Measurements from ENCODE around the gene LRIT2.

DNA sequence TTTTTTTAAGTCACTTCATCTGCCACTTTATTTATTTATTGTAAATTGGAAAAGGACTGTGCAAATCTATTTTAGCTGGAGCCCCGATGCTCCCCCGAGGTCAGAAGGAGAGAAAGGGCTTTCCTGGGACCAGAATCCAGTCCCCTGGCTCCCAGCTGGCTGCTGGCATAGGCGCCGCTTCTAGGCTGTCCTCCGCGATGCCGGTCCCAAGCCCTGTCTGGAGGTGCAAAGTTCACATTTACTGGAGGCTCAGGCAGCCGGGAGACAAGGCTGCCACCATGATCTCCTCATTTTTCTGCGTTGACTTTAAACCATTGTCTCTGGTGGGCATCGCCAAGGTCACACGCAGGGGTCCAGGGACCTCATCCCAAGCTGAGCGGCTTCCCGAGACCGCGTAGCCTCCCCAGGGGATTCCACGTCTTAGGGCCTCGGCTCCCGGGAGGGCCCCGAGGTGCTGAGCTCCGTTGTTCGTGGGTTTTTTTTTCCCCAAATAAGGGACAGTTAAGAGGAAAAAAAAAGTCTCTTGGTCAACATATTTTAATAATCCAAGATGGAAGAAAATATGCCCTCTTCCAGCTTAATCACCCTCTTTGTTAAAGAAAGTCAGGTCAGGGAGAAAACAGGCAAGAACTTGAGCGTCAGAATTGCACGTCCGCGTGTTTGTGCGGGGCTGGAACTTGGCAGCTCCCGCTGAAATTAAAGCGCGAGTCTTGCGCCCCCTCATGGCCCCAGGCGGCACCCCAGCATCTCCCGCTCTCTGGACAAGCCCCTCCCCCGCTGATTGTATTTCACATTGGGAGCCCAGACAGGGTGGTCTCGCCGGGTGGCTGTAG is 31.4 kb upstream of the LRIT2 start:
- TF ChIP-seq EZH2 (IDR thresholded peaks at IDR 0.05; ENCODE audit: insufficient read depth, poor library complexity, severe bottlenecking) (no peak), EZH2phosphoT487 (IDR thresholded peaks at IDR 0.05; ENCODE audit: insufficient read depth, low read depth) (no peak)

All from GM23248 (cell line).